IMR-90 (cell line): Measurements from ENCODE around the gene MIB1. TPM values are rescaled to one million over a fixed set of nuclear protein-coding genes. Genes with fewer than 3 reads are reported as not detected.

Experiments used
- ATAC-seq: fragments of 200-7000 bp; cut with Tn5 transposase; 2 replicates; pipeline ENCODE4 v1.9.1; 2020; ENCODE audit warnings: low read depth, mild to moderate bottlenecking, moderate library complexity
- BruUV-seq: library from RNA; stranded (reverse); fragments of 400-500 nt; replicated peaks from 2 replicates; lab custom pipeline; 2021; lab: Mats Ljungman, UMichigan
- CTCF ChIA-PET: fragments of 300-600 bp; formaldehyde crosslinking; extraction: SDS; loops from one replicate; lab custom pipeline; 2021; ENCODE audit warnings: antibody characterized with exemption; lab: Yijun Ruan, JAX
- POLR2A ChIA-PET: fragments of 300-600 bp; sonication (Branson Sonifier 250); formaldehyde crosslinking; loops from one replicate; lab custom pipeline; 2022; ENCODE audit warnings: antibody characterized with exemption; ENCODE audit not compliant: unreplicated experiment; lab: Charles Lee
- DNase-seq: peaks from one replicate; pipeline ENCODE4 v3.0.0; 2013
- H2AFZ ChIP-seq: replicated peaks from 2 replicates; pipeline ENCODE3; 2013; ENCODE audit warnings: low read length, mild to moderate bottlenecking; ENCODE audit not compliant: poor library complexity
- H2AK5ac ChIP-seq: 2 replicates; pipeline ENCODE4 v1.6.1; 2013; ENCODE audit warnings: low read depth, low read length, inconsistent platforms
- H2AK9ac ChIP-seq: replicated peaks from 2 replicates; pipeline ENCODE3; 2013; ENCODE audit warnings: mild to moderate bottlenecking, low read depth, low read length, moderate library complexity; ENCODE audit not compliant: poor library complexity
- H2BK120ac ChIP-seq: 2 replicates; pipeline ENCODE4 v1.6.1; 2013; ENCODE audit warnings: low read depth, low read length, inconsistent platforms
- H2BK15ac ChIP-seq: 3 replicates; pipeline ENCODE4 v1.6.1; 2013; ENCODE audit warnings: low read depth, low read length, inconsistent platforms
- H2BK20ac ChIP-seq: 2 replicates; pipeline ENCODE4 v1.6.1; 2013; ENCODE audit warnings: low read depth, mild to moderate bottlenecking, inconsistent platforms, low read length, moderate library complexity
- H2BK5ac ChIP-seq: 2 replicates; pipeline ENCODE4 v1.6.1; 2013; ENCODE audit warnings: mild to moderate bottlenecking, low read depth, low read length, inconsistent platforms; ENCODE audit not compliant: poor library complexity, severe bottlenecking
- H3K14ac ChIP-seq: replicated peaks from 2 replicates; pipeline ENCODE4 v1.6.1; 2013; ENCODE audit warnings: low read depth, low read length, inconsistent platforms
- H3K18ac ChIP-seq: 2 replicates; pipeline ENCODE4 v1.6.1; 2013; ENCODE audit warnings: low read depth, low read length, control low read depth
- H3K23ac ChIP-seq: 2 replicates; pipeline ENCODE4 v1.6.1; 2013; ENCODE audit warnings: low read depth, low read length, inconsistent platforms
- H3K27ac ChIP-seq: 2 replicates; pipeline ENCODE4 v1.5.1; 2013; ENCODE audit warnings: mild to moderate bottlenecking, control low read depth, low read length; ENCODE audit not compliant: insufficient read depth
- H3K27me3 ChIP-seq: 2 replicates; pipeline ENCODE4 v1.6.1; 2013; ENCODE audit warnings: low read length; ENCODE audit not compliant: control insufficient read depth, insufficient read depth
- H3K36me3 ChIP-seq: 2 replicates; pipeline ENCODE4 v1.6.1; 2013; ENCODE audit warnings: low read length, mixed read lengths; ENCODE audit not compliant: control insufficient read depth, insufficient read depth
- H3K4ac ChIP-seq: 2 replicates; pipeline ENCODE4 v1.6.1; 2013; ENCODE audit warnings: low read depth, low read length, inconsistent platforms
- H3K4me1 ChIP-seq: 2 replicates; pipeline ENCODE4 v1.6.1; 2013; ENCODE audit warnings: low read length, mixed read lengths; ENCODE audit not compliant: control insufficient read depth, insufficient read depth
- H3K4me2 ChIP-seq: 2 replicates; pipeline ENCODE4 v1.6.1; 2013; ENCODE audit warnings: low read depth, mild to moderate bottlenecking, control low read depth, low read length, moderate library complexity
- H3K4me3 ChIP-seq: 2 replicates; pipeline ENCODE4 v1.5.1; 2013; ENCODE audit warnings: low read depth, mild to moderate bottlenecking, control low read depth, low read length, moderate library complexity; ENCODE audit not compliant: insufficient read depth
- H3K56ac ChIP-seq: 2 replicates; pipeline ENCODE4 v1.6.1; 2013; ENCODE audit warnings: low read length, inconsistent platforms; ENCODE audit not compliant: insufficient read depth; ENCODE audit errors: extremely low read depth
- H3K79me1 ChIP-seq, 2 experiments: 2 replicates each; pipeline ENCODE4 v1.6.1; 2013; ENCODE audit warnings: low read length in 2 of 2, inconsistent platforms in 1 of 2, low read depth in 1 of 2
- H3K9ac ChIP-seq: 2 replicates; pipeline ENCODE4 v1.6.1; 2013; ENCODE audit warnings: low read depth, low read length, control low read depth
- H3K9me1 ChIP-seq: 2 replicates; pipeline ENCODE4 v1.6.1; 2013; ENCODE audit warnings: low read length, inconsistent platforms; ENCODE audit not compliant: insufficient read depth
- H3K9me3 ChIP-seq: 2 replicates; pipeline ENCODE4 v1.6.1; 2013; ENCODE audit warnings: low read length; ENCODE audit not compliant: control insufficient read depth, insufficient read depth
- H4K20me1 ChIP-seq: 2 replicates; pipeline ENCODE4 v1.6.1; 2013; ENCODE audit warnings: low read length, inconsistent platforms; ENCODE audit not compliant: insufficient read depth
- H4K5ac ChIP-seq: 2 replicates; pipeline ENCODE4 v1.6.1; 2013; ENCODE audit warnings: mild to moderate bottlenecking, low read depth, low read length, control low read depth
- H4K8ac ChIP-seq, 2 experiments: 2 replicates each; pipeline ENCODE4 v1.6.1; 2013; ENCODE audit warnings: low read depth in 2 of 2, low read length in 2 of 2, control low read depth in 1 of 2, inconsistent platforms in 1 of 2
- H4K91ac ChIP-seq: 2 replicates; pipeline ENCODE4 v1.6.1; 2013; ENCODE audit warnings: low read depth, low read length, inconsistent platforms; ENCODE audit not compliant: insufficient read depth
- BHLHE40 ChIP-seq: fragments of 150-350 bp; IDR thresholded peaks from 2 replicates; pipeline ENCODE4 v1.6.1; 2016; ENCODE audit warnings: mild to moderate bottlenecking, low read depth, low read length
- CEBPB ChIP-seq: IDR thresholded peaks from 2 replicates; pipeline ENCODE4 v1.6.1; 2012; ENCODE audit warnings: low read depth, low read length, improper control_type of control experiment
- CHD1 ChIP-seq: IDR thresholded peaks from 2 replicates; pipeline ENCODE4 v1.6.1; 2012; ENCODE audit warnings: low read depth, low read length, improper control_type of control experiment
- FOS ChIP-seq: fragments of 150-350 bp; IDR thresholded peaks from 2 replicates; pipeline ENCODE4 v1.6.1; 2016; ENCODE audit warnings: low read depth, low read length
- MAFK ChIP-seq: IDR thresholded peaks from 2 replicates; pipeline ENCODE4 v1.6.1; 2012; ENCODE audit warnings: low read depth, low read length, improper control_type of control experiment
- MAZ ChIP-seq: IDR thresholded peaks from 2 replicates; pipeline ENCODE4 v1.6.1; 2012; ENCODE audit warnings: low read depth, mild to moderate bottlenecking, low read length, improper control_type of control experiment, moderate library complexity, borderline replicate concordance
- MXI1 ChIP-seq: IDR thresholded peaks from 2 replicates; pipeline ENCODE4 v1.6.1; 2012; ENCODE audit warnings: low read depth, mild to moderate bottlenecking, low read length, moderate library complexity, borderline replicate concordance
- NFE2L2 ChIP-seq: fragments of 150-350 bp; IDR thresholded peaks from 2 replicates; pipeline ENCODE4 v1.6.1; 2016; ENCODE audit warnings: low read depth, mild to moderate bottlenecking, low read length
- POLR2A ChIP-seq: IDR thresholded peaks from 2 replicates; pipeline ENCODE4 v1.6.1; 2012; ENCODE audit warnings: mild to moderate bottlenecking, low read depth, low read length
- RAD21 ChIP-seq: IDR thresholded peaks from 2 replicates; pipeline ENCODE4 v1.6.1; 2012; ENCODE audit warnings: low read length, improper control_type of control experiment
- RCOR1 ChIP-seq: IDR thresholded peaks from 2 replicates; pipeline ENCODE4 v1.6.1; 2012; ENCODE audit warnings: mild to moderate bottlenecking, low read length, improper control_type of control experiment; ENCODE audit not compliant: insufficient replicate concordance
- RFX5 ChIP-seq: IDR thresholded peaks from 2 replicates; pipeline ENCODE4 v1.8.0; 2012; ENCODE audit warnings: low read depth, mild to moderate bottlenecking, low read length, moderate library complexity
- SMC3 ChIP-seq: fragments of 150-350 bp; IDR thresholded peaks from 2 replicates; pipeline ENCODE4 v1.6.1; 2016; ENCODE audit warnings: low read depth, mild to moderate bottlenecking, antibody characterized with exemption, low read length, moderate library complexity
- USF2 ChIP-seq: fragments of 150-350 bp; IDR thresholded peaks from 2 replicates; pipeline ENCODE4 v1.6.1; 2017; ENCODE audit warnings: mild to moderate bottlenecking, antibody characterized with exemption, low read length, low read depth
- WGBS, 2 experiments: methylation state at CpG; one replicate each; pipeline versions ENCODE4 v1.1.5 to v1.1.7; 2013; ENCODE audit warnings: missing lambda C conversion rate in 2 of 2; ENCODE audit not compliant: insufficient read length in 1 of 2; ENCODE audit errors: extremely low coverage in 2 of 2; 5-methylcytosine and 5-hydroxymethylcytosine counted together
- dilution Hi-C: fragments of 300-500 bp; cut with HindIII; formaldehyde crosslinking; loops from one replicate; pipeline ENCODE4 v1.14.3; 2018; ENCODE audit warnings: low sequenced_read_pairs; ENCODE audit not compliant: unreplicated experiment
- in situ Hi-C: fragments of 300-500 bp; cut with MboI; formaldehyde crosslinking; loops from 3 replicates; pipeline ENCODE4 v1.14.3; 2019; ENCODE audit warnings: low sequenced_read_pairs, inconsistent platforms, mixed read lengths
- intact Hi-C: fragments of 100-400 bp; cut with micrococcal nuclease; formaldehyde crosslinking; loops from 2 replicates; pipeline ENCODE4 v1.10.0; 2022
- polyA plus RNA-seq, 3 experiments: library from polyadenylated mRNA; depleted of rRNA; stranded (reverse); fragments of >200 nt; gene quantifications; 2 replicates each; pipeline ENCODE4 v1.2.3, GENCODE V29; 2012; ENCODE audit warnings: low replicate concordance in 1 of 3
- total RNA-seq: library from RNA; depleted of rRNA; stranded (reverse); fragments of >200 nt; gene quantifications from 2 replicates; pipeline ENCODE4 v1.2.3, GENCODE V29; 2012
- TF ChIP-seq, protein P1 (sequence below): conservative IDR thresholded peaks from 2 replicates; pipeline ENCODE4 v1.5.1; 2012; ENCODE audit warnings: mild to moderate bottlenecking, low read depth, low read length, improper control_type of control experiment
- TF ChIP-seq, protein P2 (sequence below): fragments of 150-350 bp; IDR thresholded peaks from 2 replicates; pipeline ENCODE4 v1.6.1; 2016; ENCODE audit warnings: low read depth, mild to moderate bottlenecking, low read length, moderate library complexity, borderline replicate concordance

MIB1 gene
- total and polyA plus RNA-seq, 2 of the 4 experiments (the other 2 are of a cell fraction), result 5.9 to 80.1 TPM

DNA sequence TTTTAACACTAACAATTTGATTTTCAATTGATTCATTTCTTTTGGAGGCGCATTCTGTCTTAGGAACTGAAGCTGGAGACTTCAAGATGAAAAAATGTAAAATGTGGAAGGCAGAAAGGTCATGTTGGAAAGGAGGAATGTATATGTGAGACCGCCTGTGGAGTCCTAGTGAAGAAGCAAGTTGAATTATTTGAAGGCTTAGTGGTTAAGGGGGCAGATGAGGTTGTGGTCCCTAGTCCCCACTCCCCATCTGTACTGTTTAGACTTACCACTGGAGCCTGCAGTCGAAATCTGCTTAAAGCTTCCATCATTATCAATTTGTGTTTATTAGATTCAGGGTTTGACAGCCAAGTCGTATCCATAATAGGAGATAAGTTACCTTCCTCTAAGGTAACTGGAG, 15.4 kb upstream of the MIB1 start:
- Histone ChIP-seq H2AK9ac (no peak overlapping the region), H4K5ac (no peak overlapping the region), H2BK5ac (no peak overlapping the region), H3K4me3 (no peak overlapping the region), H4K91ac (no peak overlapping the region), H2BK20ac (no peak overlapping the region), H3K18ac (no peak overlapping the region), H2AK5ac (no peak overlapping the region), H4K8ac (no peak overlapping the region), H3K9me3 (no peaks in the 10 kb centered on the region), H3K23ac (no peak overlapping the region), H3K27me3 (no peaks in the 10 kb centered on the region), H2BK120ac (no peak overlapping the region), H3K36me3 (no peaks in the 10 kb centered on the region), H3K9me1 (no peaks in the 10 kb centered on the region), H3K4me1 (no peaks in the 10 kb centered on the region), H3K27ac (no peak overlapping the region), H3K56ac (no peak overlapping the region), H3K4me2 (no peak overlapping the region), H2BK15ac (no peak overlapping the region), H3K9ac (no peak overlapping the region), H2AFZ (no peak overlapping the region), H4K20me1 (no peaks in the 10 kb centered on the region), H3K4ac (no peak overlapping the region), H3K14ac (no peak overlapping the region), H3K79me1 (no peaks in the 10 kb centered on the region)
- ChIA-PET CTCF (no interaction called here), POLR2A (no interaction called here)
- DNase-seq (no peak), ATAC-seq (no peak)
- no TSS peak for BruUV-seq
- dilution Hi-C loops, result no loop called here
- TF ChIP-seq FOS, result no peak
- no peak for TF ChIP-seq SMC3
- TF ChIP-seq MAFK, result no peak
- no peak for TF ChIP-seq NFE2L2
- no peak for TF ChIP-seq POLR2A
- TF ChIP-seq, protein P1, sequence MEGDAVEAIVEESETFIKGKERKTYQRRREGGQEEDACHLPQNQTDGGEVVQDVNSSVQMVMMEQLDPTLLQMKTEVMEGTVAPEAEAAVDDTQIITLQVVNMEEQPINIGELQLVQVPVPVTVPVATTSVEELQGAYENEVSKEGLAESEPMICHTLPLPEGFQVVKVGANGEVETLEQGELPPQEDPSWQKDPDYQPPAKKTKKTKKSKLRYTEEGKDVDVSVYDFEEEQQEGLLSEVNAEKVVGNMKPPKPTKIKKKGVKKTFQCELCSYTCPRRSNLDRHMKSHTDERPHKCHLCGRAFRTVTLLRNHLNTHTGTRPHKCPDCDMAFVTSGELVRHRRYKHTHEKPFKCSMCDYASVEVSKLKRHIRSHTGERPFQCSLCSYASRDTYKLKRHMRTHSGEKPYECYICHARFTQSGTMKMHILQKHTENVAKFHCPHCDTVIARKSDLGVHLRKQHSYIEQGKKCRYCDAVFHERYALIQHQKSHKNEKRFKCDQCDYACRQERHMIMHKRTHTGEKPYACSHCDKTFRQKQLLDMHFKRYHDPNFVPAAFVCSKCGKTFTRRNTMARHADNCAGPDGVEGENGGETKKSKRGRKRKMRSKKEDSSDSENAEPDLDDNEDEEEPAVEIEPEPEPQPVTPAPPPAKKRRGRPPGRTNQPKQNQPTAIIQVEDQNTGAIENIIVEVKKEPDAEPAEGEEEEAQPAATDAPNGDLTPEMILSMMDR, result no peak
- no peak for TF ChIP-seq RFX5
- TF ChIP-seq CHD1, result no peak
- no peak for TF ChIP-seq RCOR1
- no peak for TF ChIP-seq MXI1
- TF ChIP-seq RAD21, result no peak
- no peak for TF ChIP-seq MAZ
- no peak for TF ChIP-seq BHLHE40
- TF ChIP-seq USF2, result no peak
- no peak for TF ChIP-seq CEBPB
- TF ChIP-seq, protein P2, sequence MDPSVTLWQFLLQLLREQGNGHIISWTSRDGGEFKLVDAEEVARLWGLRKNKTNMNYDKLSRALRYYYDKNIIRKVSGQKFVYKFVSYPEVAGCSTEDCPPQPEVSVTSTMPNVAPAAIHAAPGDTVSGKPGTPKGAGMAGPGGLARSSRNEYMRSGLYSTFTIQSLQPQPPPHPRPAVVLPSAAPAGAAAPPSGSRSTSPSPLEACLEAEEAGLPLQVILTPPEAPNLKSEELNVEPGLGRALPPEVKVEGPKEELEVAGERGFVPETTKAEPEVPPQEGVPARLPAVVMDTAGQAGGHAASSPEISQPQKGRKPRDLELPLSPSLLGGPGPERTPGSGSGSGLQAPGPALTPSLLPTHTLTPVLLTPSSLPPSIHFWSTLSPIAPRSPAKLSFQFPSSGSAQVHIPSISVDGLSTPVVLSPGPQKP, result no peak
- 80% methylated on average over 1 of the region's 4 CpGs; no CpG with 5 or more reads in 1 of the 2 experiments for WGBS, 2 experiments
- intact Hi-C loops, result loop anchor here (10.0 kb wide), 1 partner anchor 60 kb away; no protein-coding TSS in a partner anchor
- in situ Hi-C loops, result no loop called here
